NCI-H510A treated with DMSO at 0.1 percent for 48 hours (cell line): ENCODE results near the gene CD58.

Source experiments
- DNase-seq: peaks from one replicate; lab custom pipeline; 2025; lab: John Stamatoyannopoulos, UW

CD58 gene

GRCh38 chr1:116493036-116493435 lies 77.8 kb downstream of the CD58 start:
- no peak for DNase-seq

- DNase-seq: no peak
Measured at GRCh38 chr1:116492358-116492811, 78.4 kb downstream of the CD58 start.

GRCh38 chr1:116491700-116492357 lies 79.0 kb downstream of the CD58 start:
- DNase-seq: no peak

GRCh38 chr1:116490588-116490987 lies 80.2 kb downstream of the CD58 start:
- DNase-seq: no peak

GRCh38 chr1:116489231-116489697 lies 81.6 kb downstream of the CD58 start:
- no peak for DNase-seq

GRCh38 chr1:116488071-116488470 lies 82.8 kb downstream of the CD58 start:
- no peak for DNase-seq

GRCh38 chr1:116487583-116487982 lies 83.2 kb downstream of the CD58 start:
- no peak for DNase-seq

- no peak for DNase-seq
Measured at GRCh38 chr1:116487031-116487430, 83.8 kb downstream of the CD58 start.

- DNase-seq: no peak
Measured at GRCh38 chr1:116486424-116486823, 84.4 kb downstream of the CD58 start.

- DNase-seq: no peak
Measured at GRCh38 chr1:116485976-116486375, 84.8 kb downstream of the CD58 start.

- peak; percentile 76 for DNase-seq
Measured at GRCh38 chr1:116485071-116485735, 85.6 kb downstream of the CD58 start.

GRCh38 chr1:116483481-116484309 lies 87.1 kb downstream of the CD58 start:
- no peak for DNase-seq

- no peak for DNase-seq
Measured at GRCh38 chr1:116482490-116482889, 88.3 kb downstream of the CD58 start.

GRCh38 chr1:116481934-116482333 lies 88.9 kb downstream of the CD58 start:
- DNase-seq: no peak

- no peak for DNase-seq
Measured at GRCh38 chr1:116478621-116479020, 92.2 kb downstream of the CD58 start.

- DNase-seq: no peak
Measured at GRCh38 chr1:116477429-116477828, 93.4 kb downstream of the CD58 start.

GRCh38 chr1:116476321-116476720 lies 94.5 kb downstream of the CD58 start:
- no peak for DNase-seq

- DNase-seq: no peak
Measured at GRCh38 chr1:116475850-116476218, 95.0 kb downstream of the CD58 start.

GRCh38 chr1:116474921-116475849 lies 95.6 kb downstream of the CD58 start:
- no peak for DNase-seq

GRCh38 chr1:116472431-116472961 lies 98.3 kb downstream of the CD58 start:
- no peak for DNase-seq

GRCh38 chr1:116471241-116471640 lies 99.6 kb downstream of the CD58 start:
- no peak for DNase-seq
